Measurements from ENCODE around the gene NCF2. TPM values are rescaled to one million over a fixed set of nuclear protein-coding genes. Genes with fewer than 3 reads are reported as not detected.
A peak's percentile ranks its signal among the peaks of the same experiment; 100 is the strongest.

Gene NCF2
- total RNA-seq, 1 donor from 2014 or later = 2.7 TPM

GRCh38 chr1:183635606-183636333 lies 45.5 kb upstream of the NCF2 start, which contains the start of gene ARPC5:
Gene ARPC5, minus strand, starts transcription at chr1:183635783. Its CDS starts 124 bp downstream, at chr1:183635659.
- no peaks in the 10 kb centered on the region for H3K27me3 Mint-ChIP-seq (ENCODE audit: low read depth)
- DNase-seq (ENCODE audit: low spot score) = peak; percentile 99
- H3K9me3 Mint-ChIP-seq (ENCODE audit: low read depth) = no peaks in the 10 kb centered on the region
- H3K27ac Mint-ChIP-seq (ENCODE audit: unreplicated experiment) = peak within 1 kb of the TSS; percentile 100
- H3K4me3 Mint-ChIP-seq (ENCODE audit: unreplicated experiment) = peak within 1 kb of the TSS; percentile 99
- TF ChIP-seq CTCF (IDR thresholded peaks at IDR 0.05) = no peak
- peaks cover 42% of the 10 kb centered on the region for H3K4me1 Mint-ChIP-seq (ENCODE audit: low read depth)
- H3K36me3 Mint-ChIP-seq (ENCODE audit: low read depth) = peaks cover 8% of the 10 kb centered on the region

GRCh38 chr1:183635099-183635605 lies 44.9 kb upstream of the NCF2 start:
- no peaks in the 10 kb centered on the region for H3K9me3 Mint-ChIP-seq (ENCODE audit: low read depth)
- H3K27ac Mint-ChIP-seq (ENCODE audit: unreplicated experiment) = peak overlapping the region; percentile 100
- H3K4me1 Mint-ChIP-seq (ENCODE audit: low read depth) = peaks cover 48% of the 10 kb centered on the region
- peaks cover 13% of the 10 kb centered on the region for H3K36me3 Mint-ChIP-seq (ENCODE audit: low read depth)
- DNase-seq (ENCODE audit: low spot score) = no peak
- H3K4me3 Mint-ChIP-seq (ENCODE audit: unreplicated experiment) = peak overlapping the region; percentile 99
- peak; percentile 13 for TF ChIP-seq CTCF (IDR thresholded peaks at IDR 0.05)
- no peaks in the 10 kb centered on the region for H3K27me3 Mint-ChIP-seq (ENCODE audit: low read depth)

GRCh38 chr1:183634429-183635065 lies 44.3 kb upstream of the NCF2 start:
- Mint-ChIP-seq H3K4me3 (ENCODE audit: unreplicated experiment) (peak overlapping the region; percentile 99), H3K27me3 (ENCODE audit: low read depth) (no peaks in the 10 kb centered on the region), H3K4me1 (ENCODE audit: low read depth) (peaks cover 52% of the 10 kb centered on the region), H3K27ac (ENCODE audit: unreplicated experiment) (peak overlapping the region; percentile 100), H3K36me3 (ENCODE audit: low read depth) (peaks cover 14% of the 10 kb centered on the region), H3K9me3 (ENCODE audit: low read depth) (no peaks in the 10 kb centered on the region)
- no peak for TF ChIP-seq CTCF (IDR thresholded peaks at IDR 0.05)
- DNase-seq (ENCODE audit: low spot score) = no peak

- TF ChIP-seq CTCF (IDR thresholded peaks at IDR 0.05) = peak; percentile 83
Measured at GRCh38 chr1:183633676-183634343, 43.6 kb upstream of the NCF2 start.

GRCh38 chr1:183632964-183633363 lies 42.7 kb upstream of the NCF2 start:
- Mint-ChIP-seq H3K27me3 (ENCODE audit: low read depth) (no peaks in the 10 kb centered on the region), H3K4me1 (ENCODE audit: low read depth) (peaks cover 64% of the 10 kb centered on the region), H3K36me3 (ENCODE audit: low read depth) (peaks cover 27% of the 10 kb centered on the region), H3K4me3 (ENCODE audit: unreplicated experiment) (peak overlapping the region; percentile 99), H3K27ac (ENCODE audit: unreplicated experiment) (peak overlapping the region; percentile 100), H3K9me3 (ENCODE audit: low read depth) (no peaks in the 10 kb centered on the region)
- no peak for DNase-seq (ENCODE audit: low spot score)
- no peak for TF ChIP-seq CTCF (IDR thresholded peaks at IDR 0.05)

More at GRCh38 chr1:183633676-183634343, 43.6 kb upstream of the NCF2 start:
- Mint-ChIP-seq H3K27me3 (ENCODE audit: low read depth) (no peaks in the 10 kb centered on the region), H3K36me3 (ENCODE audit: low read depth) (peaks cover 20% of the 10 kb centered on the region), H3K4me1 (ENCODE audit: low read depth) (peaks cover 56% of the 10 kb centered on the region), H3K27ac (ENCODE audit: unreplicated experiment) (peak overlapping the region; percentile 100), H3K4me3 (ENCODE audit: unreplicated experiment) (peak overlapping the region; percentile 99), H3K9me3 (ENCODE audit: low read depth) (no peaks in the 10 kb centered on the region)
- no peak for DNase-seq (ENCODE audit: low spot score)
